Inflammatory macrophage treated with lipopolysaccharide for 4 hours (primary cell): ENCODE measurements around the gene PTBP2.

Source experiments
- DNase-seq: peaks from one replicate; pipeline ENCODE4 v3.0.0-alpha.2; 2020

Gene PTBP2

DNA sequence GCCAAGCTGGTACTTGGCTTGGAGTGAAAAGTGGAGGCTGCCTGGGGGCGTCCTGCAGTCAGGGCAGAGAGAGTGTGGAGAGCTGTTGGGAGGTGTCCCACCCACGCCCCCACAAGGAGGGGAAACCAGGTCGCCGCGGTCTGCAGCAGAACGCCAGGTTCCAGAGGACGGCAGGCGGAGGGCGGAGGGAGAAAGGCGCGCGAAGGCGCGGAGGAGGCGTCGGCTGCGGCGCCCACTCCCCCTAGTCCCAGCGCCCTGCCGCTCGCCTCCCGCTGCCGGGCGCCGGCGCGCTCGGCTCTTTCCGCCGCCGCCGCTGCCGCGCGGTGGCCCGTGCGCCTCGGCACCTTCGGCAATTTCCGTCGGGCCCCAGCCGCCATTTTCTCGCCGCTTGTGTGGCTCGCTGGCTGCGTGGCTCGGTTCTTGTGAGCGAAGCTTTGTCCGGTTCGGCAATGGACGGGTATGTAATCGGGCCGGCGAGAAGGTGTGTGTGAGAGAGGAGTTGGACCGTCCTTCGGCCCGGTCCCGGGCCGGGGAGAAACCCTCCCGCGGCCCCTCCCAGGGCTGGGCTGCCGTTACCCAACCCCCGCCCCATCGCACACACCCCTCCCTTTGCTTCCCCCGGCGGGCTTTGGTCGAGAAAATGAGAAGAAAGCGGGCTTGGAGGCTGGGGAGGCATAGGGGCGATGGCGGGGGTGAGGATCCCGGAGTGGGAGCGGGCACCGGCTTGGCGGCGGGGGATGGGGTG is at the start of gene PTBP2:
TSS of gene PTBP2 (plus strand) at position 369 of the 745 bp plus-strand sequence. CDS start at position 450, 81 bp downstream.
- DNase-seq: peak; percentile 83

GRCh38 chr1:96674915-96675314 is 46.7 kb upstream of the PTBP2 start:
- no peak for DNase-seq

DNA sequence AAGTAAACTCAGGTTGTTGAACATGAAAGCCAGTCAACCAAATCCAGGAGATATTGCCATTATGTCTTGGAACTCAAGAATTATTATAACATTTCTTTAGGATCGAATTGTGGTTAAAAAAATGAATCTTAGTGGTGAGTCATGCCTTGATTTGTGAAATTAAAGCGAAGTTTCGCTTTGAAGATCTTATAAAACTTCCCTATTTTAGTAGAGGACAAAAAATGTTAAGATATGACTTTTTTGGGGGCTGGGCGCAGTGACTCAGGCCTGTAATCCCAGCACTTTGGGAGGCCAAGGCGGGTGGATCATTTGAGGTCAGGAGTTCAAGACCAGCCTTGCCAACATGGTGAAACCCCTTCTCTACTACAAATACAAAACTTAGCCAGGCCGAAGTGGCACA is 39.5 kb upstream of the PTBP2 start:
- no peak for DNase-seq

DNA sequence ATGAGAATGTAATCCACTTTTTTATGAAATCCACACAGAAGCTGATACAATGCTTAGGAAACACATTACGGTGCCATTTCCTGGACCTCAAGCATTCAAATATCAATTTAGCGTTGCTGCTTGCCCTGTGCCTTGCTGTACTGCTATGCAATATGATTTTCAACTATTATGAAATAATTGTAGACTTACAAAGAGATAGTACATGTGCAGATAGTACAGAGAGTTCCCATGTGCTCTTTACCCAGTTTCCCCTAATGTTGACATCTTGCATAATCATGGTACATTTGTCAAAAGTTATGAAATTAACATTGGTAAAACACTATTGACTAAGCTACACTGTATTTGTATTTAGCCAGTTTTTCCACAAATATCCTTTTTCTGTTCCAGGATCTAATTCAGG is 37.7 kb upstream of the PTBP2 start:
- DNase-seq: peak; percentile 19

- no peak for DNase-seq
Observed at GRCh38 chr1:96684744-96685143, 36.8 kb upstream of the PTBP2 start.

DNA sequence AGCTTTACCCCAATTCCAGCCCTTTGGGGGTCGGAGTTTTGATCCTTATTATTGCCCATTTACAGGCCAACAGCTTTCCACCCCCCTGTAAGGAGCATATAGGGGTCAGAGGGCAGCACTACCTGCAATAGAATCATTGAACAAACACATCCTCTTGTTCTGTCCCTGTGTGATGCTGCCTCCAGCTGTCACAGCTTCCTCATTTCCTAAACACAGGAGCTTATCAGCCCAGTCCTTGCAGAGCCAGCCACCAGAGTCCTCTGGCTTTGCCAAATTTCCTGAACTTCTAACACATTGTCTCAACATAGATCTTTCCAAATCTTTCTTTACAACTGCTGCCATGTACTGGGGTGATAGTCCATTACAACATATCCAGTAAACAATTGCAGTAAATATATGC is 32.8 kb upstream of the PTBP2 start:
- no peak for DNase-seq

DNA sequence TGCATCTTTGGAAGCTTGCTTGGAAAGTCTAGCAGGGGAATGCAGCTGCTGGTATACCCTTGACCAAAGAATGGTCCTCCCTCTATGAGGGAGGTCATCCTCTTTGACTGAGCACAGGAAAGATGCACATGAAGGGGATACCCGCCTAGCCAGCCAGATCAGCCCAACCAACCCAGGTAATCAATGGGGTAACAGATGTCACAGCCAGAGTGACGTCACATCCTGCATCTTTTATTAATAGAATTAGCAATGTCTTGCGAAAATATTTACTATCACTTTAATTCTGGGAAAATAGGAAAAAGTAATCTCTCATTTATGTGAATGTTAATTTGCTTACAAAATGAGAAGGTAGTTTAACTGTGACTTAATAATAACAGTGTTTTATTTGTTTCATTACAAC is 25.6 kb upstream of the PTBP2 start:
- no peak for DNase-seq

DNA sequence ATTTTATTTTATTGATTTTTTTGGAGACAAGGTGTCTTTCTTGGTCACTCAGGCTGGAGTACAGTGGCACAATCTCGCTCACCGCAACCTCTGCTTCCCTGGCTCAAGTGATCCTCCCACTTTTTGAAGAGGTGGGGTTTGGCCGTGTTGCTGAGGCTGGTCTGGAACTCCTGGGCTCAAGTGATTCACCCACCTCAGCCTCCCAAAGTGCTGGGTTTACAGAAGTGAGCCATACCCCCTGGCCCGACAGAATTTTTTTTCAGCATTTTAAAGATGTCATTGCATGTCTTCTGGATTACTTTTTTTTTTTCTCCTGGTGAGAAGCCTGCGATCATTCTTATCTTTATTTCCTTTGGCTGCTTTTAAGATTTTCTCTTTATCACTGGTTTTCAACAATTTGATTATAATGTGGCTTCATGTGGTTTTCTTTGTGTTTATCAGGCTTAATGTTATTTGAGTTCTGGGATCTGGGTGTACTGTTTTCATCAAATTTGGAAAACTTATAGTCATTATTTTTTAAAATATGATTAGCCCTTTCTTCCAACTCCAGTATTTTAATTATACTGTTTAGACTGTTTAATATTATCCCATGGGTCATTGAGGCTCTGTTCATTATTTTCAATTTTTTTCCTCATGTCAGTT is 23.1 kb upstream of the PTBP2 start:
- no peak for DNase-seq

DNA sequence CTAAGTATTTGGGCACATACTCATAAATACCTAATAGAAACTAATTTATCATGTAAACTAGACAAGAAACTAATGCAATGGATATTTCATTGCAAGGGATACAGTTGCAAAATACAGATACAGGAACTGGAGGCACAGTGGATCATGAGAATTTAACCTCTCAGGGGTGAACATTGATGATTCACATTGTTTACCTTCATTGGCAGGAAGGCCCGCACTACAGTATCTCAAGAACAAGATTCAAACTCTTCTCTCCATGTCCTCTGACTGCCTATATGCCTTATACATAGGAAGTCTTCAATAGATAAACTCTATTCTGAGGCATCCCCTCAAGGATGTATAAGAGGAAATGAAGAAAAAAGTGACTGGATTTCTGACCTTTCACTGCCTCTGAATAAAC is 18.4 kb upstream of the PTBP2 start:
- no peak for DNase-seq

GRCh38 chr1:96707023-96707422 is 14.6 kb upstream of the PTBP2 start:
- no peak for DNase-seq

DNA sequence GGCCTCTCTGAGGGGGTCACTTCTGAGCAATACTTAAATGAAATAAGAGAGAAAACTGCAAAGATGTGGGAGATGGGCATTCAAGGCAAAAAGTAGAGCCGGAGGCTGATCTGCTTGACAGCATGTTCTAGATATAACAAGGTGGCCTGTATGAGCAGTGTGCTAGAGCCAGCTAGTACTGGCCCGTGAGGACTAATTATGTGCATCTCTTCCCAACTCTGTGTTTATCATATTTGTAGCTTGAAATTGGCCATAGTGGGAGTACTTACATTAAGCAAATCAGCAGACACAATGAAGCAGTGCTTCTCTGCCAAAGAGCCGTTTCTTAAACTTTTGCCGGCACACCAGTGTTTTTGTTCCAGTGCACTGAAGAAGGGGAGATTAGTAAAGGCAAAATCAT is 13.1 kb upstream of the PTBP2 start:
- no peak for DNase-seq

- DNase-seq: no peak
Observed at GRCh38 chr1:96710708-96711477, 10.7 kb upstream of the PTBP2 start.

- DNase-seq: no peak
Observed at GRCh38 chr1:96713649-96714048, 7.9 kb upstream of the PTBP2 start.

GRCh38 chr1:96714881-96715280 is 6.7 kb upstream of the PTBP2 start:
- no peak for DNase-seq

- no peak for DNase-seq
Observed at GRCh38 chr1:96715482-96715881, 6.1 kb upstream of the PTBP2 start.

GRCh38 chr1:96721053-96721415 is 550 bp upstream of the PTBP2 start:
- DNase-seq: no peak

- DNase-seq: no peak
Observed at GRCh38 chr1:96722161-96722922, 758 bp downstream of the PTBP2 start.

GRCh38 chr1:96722958-96723357 is 1.4 kb downstream of the PTBP2 start:
- DNase-seq: no peak

GRCh38 chr1:96723377-96723776 is 1.8 kb downstream of the PTBP2 start:
- DNase-seq: no peak

DNA sequence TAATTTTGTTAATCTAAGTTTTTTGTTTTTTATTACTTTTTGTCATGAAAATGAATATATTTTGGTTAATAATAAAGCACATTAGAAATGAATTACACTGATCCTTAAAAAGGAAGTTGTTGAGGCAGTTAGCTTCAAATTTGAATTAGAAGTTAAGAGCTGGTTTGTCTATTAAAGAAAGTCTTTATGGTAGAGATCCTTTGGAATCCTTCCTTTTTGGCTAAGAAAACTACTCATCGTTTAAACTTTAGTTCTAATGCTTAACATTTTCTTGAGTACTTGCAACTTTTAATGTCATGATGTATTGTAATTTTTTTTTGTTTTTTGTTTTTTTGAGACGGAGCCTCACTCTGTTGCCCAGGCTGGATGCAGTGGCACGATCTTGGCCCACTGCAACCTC is 2.4 kb downstream of the PTBP2 start:
- no peak for DNase-seq

GRCh38 chr1:96727860-96728259 is 6.3 kb downstream of the PTBP2 start:
- DNase-seq: no peak

DNA sequence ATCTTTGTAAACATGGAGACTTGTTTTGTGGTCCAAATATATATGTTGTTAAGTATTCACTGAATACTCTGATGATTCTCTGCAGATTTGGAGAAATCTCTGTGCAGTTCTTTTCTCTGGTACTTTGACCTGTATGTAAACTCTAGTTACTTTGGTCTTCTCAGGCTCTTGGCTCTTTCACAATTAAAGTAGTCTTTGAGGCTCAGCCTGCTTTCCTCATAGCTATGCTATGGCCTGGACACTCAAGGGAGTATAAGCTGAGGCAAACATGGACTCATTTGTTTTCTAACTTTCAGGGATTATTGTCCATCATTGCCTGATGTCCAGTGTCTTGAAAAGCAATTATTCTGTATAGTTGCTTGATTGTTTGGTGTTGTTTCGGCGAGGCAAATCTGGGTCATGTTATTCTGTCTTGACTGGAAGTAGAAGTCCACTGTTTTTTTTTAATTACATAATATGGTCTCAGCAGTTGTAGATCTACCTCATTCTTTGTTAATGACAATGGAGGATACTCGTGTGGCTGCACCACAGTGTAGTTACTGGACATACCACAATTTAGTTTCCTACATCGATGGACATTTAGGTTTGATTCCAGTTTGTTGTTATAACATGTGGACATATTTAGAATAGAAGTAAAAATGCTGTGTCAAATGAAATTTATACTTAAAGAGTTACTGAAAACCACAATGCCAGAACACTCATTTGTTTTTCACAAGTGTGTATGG is 9.2 kb downstream of the PTBP2 start:
- DNase-seq: no peak

DNA sequence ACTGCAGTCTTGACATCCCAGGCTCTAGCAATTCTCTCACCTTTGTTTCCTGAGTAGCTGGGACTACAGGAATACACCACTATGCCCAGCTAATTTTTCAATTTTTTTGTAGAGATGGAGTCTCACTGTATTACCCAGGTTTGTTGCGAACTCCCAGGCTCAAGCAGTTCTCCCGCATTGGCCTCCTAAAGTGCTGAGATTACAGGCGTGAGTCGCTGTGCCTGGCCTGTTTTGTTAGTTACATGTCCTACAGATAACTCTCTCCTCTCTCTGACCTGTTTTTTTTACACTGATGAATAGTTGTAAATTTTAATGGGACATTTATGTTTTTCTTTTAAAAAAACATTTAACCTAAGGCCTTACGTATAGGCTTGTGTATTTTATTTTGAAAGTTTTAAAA is 19.8 kb downstream of the PTBP2 start:
- no peak for DNase-seq
